Measurements from ENCODE around the gene DOCK2.

Gene DOCK2

GRCh38 chr5:169980418-169981053, 343.5 kb downstream of the DOCK2 start, which contains the start of gene INSYN2B:
Gene INSYN2B (minus strand): TSS chr5:169980495. CDS start chr5:169883898, 96,597 bp downstream.
- H3K36me3 ChIP-seq, result peaks cover 16 to 88% (median 31%) of the 10 kb centered on the region in 11 experiments
- H3K27ac ChIP-seq, result no peak within 1 kb of the TSS
- no peak within 1 kb of the TSS for H3K9ac ChIP-seq
- H3K4me1 ChIP-seq, result peaks cover 0 to 7% (median 0%) of the 10 kb centered on the region in 10 experiments; a peak in 1 of 20 replicates
- no peak within 1 kb of the TSS for H3K4me3 ChIP-seq
- no peaks in the 10 kb centered on the region for H3K27me3 ChIP-seq
- no peak for TF ChIP-seq Cebpa-rat (IDR thresholded peaks at IDR 0.05)
- no peak within 1 kb of the TSS for H3K4me2 ChIP-seq
- peaks cover 0 to 61% (median 0%) of the 10 kb centered on the region in 11 experiments; a peak in 7 of 22 replicates for H4K20me1 ChIP-seq
- no peaks in the 10 kb centered on the region for H3K9me3 ChIP-seq (replicated peaks in 1 of 11)

GRCh38 chr5:169988206-169988605, 351.1 kb downstream of the DOCK2 start:
- Histone ChIP-seq H3K9ac (no peak overlapping the region), H3K4me2 (no peak overlapping the region), H3K4me3 (no peak overlapping the region), H4K20me1 (peaks cover 0 to 11% (median 0%) of the 10 kb centered on the region in 11 experiments; a peak in 3 of 22 replicates), H3K9me3 (replicated peaks in 1 of 11) (no peaks in the 10 kb centered on the region), H3K27ac (no peak overlapping the region), H3K4me1 (no peaks in the 10 kb centered on the region), H3K27me3 (no peaks in the 10 kb centered on the region), H3K36me3 (peaks cover 55 to 100% (median 87%) of the 10 kb centered on the region in 11 experiments)
- no peak for TF ChIP-seq Cebpa-rat (IDR thresholded peaks at IDR 0.05)

DNA sequence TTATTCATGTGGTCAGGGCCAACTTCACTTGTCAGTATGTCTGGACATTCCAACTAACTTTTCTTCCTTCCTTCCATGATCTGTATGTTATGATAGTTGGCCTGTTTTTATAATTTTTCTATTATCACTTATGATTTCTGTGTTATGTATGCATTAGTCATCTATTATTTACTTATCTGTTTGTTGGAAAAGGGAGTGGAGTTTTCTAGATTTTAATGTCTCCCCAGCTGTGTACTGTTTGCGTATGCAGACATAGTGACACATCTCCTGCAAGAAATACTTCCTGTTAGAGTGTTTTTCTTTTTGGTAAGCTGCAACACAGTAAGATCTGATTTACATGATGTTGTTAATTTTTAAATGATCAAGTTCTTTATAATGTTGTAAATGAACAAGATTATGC, 351.9 kb downstream of the DOCK2 start:
- H3K9ac ChIP-seq, result no peak overlapping the region
- no peak overlapping the region for H3K4me3 ChIP-seq
- peaks cover 48 to 100% (median 84%) of the 10 kb centered on the region in 11 experiments for H3K36me3 ChIP-seq
- H4K20me1 ChIP-seq, result peaks cover 0 to 11% (median 0%) of the 10 kb centered on the region in 11 experiments; a peak in 3 of 22 replicates
- H3K4me1 ChIP-seq, result no peaks in the 10 kb centered on the region
- H3K9me3 ChIP-seq (replicated peaks in 1 of 11), result no peaks in the 10 kb centered on the region
- H3K27me3 ChIP-seq, result no peaks in the 10 kb centered on the region
- TF ChIP-seq Cebpa-rat (IDR thresholded peaks at IDR 0.05), result no peak
- H3K27ac ChIP-seq, result no peak overlapping the region
- H3K4me2 ChIP-seq, result no peak overlapping the region

GRCh38 chr5:169989365-169989764, 352.3 kb downstream of the DOCK2 start:
- Histone ChIP-seq H3K9me3 (replicated peaks in 1 of 11) (no peaks in the 10 kb centered on the region), H3K4me1 (no peaks in the 10 kb centered on the region), H3K27ac (no peak overlapping the region), H3K4me2 (no peak overlapping the region), H3K9ac (no peak overlapping the region), H3K36me3 (peaks cover 43 to 100% (median 80%) of the 10 kb centered on the region in 11 experiments), H3K4me3 (no peak overlapping the region), H4K20me1 (peaks cover 0 to 11% (median 0%) of the 10 kb centered on the region in 11 experiments; a peak in 3 of 22 replicates), H3K27me3 (no peaks in the 10 kb centered on the region)
- no peak for TF ChIP-seq Cebpa-rat (IDR thresholded peaks at IDR 0.05)

- H3K4me2 ChIP-seq, result no peak overlapping the region
- no peaks in the 10 kb centered on the region for H3K4me1 ChIP-seq
- H3K9me3 ChIP-seq (replicated peaks in 1 of 11), result no peaks in the 10 kb centered on the region
- H3K27ac ChIP-seq, result no peak overlapping the region
- H3K9ac ChIP-seq, result no peak overlapping the region
- peaks cover 0 to 11% (median 0%) of the 10 kb centered on the region in 11 experiments; a peak in 3 of 22 replicates for H4K20me1 ChIP-seq
- peaks cover 33 to 100% (median 77%) of the 10 kb centered on the region in 11 experiments for H3K36me3 ChIP-seq
- H3K4me3 ChIP-seq, result no peak overlapping the region
- TF ChIP-seq Cebpa-rat (IDR thresholded peaks at IDR 0.05), result no peak
- H3K27me3 ChIP-seq, result no peaks in the 10 kb centered on the region
Measured at GRCh38 chr5:169991115-169991869, 354.2 kb downstream of the DOCK2 start.

DNA sequence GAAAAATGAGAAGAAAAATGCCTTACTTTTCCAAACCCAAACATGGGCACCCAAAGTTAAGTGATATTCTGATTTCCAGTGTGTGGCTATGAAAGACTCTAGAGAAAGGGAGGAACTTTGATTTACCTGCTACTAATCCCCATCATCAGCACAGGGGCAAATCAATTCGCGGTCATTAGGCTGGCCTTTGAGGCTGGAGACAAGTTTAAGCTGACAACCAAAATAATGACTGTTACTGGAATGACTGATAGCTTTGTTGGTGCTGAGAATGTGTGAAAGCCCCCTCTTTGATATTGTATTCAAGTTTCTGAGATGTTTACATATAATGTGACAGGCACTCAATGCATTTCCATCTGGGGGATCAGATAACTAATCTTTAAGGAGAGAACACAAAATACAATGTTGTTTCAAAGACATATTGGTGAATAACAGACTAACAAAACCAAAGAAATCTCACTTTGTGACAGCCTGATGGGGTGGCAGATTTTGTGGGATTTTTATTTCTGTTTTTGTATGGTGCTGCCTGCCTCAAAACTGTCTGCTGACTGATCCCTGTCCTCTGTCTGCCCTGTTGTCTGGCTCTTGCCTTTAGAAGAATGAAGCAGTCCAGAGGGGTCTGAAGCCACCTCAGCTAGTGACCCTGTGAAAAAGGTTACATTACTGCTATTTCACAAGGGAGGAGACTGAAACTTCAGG, 355.9 kb downstream of the DOCK2 start:
- TF ChIP-seq Cebpa-rat (IDR thresholded peaks at IDR 0.05), result no peak
- Histone ChIP-seq H3K36me3 (peaks cover 21 to 97% (median 71%) of the 10 kb centered on the region in 11 experiments), H3K27ac (no peak overlapping the region)

GRCh38 chr5:169993485-169993790, 356.4 kb downstream of the DOCK2 start:
- no peak for TF ChIP-seq Cebpa-rat (IDR thresholded peaks at IDR 0.05)
- Histone ChIP-seq H3K36me3 (peaks cover 21 to 97% (median 71%) of the 10 kb centered on the region in 11 experiments), H3K4me1 (no peaks in the 10 kb centered on the region), H3K9ac (no peak overlapping the region), H3K27ac (no peak overlapping the region), H3K4me2 (no peak overlapping the region), H3K4me3 (no peak overlapping the region), H4K20me1 (peaks cover 0 to 11% (median 0%) of the 10 kb centered on the region in 11 experiments; a peak in 3 of 22 replicates), H3K9me3 (replicated peaks in 1 of 11) (no peaks in the 10 kb centered on the region), H3K27me3 (no peaks in the 10 kb centered on the region)

More for the DNA sequence above, 355.9 kb downstream of the DOCK2 start:
- Histone ChIP-seq H3K27me3 (no peaks in the 10 kb centered on the region), H3K9me3 (replicated peaks in 1 of 11) (no peaks in the 10 kb centered on the region), H3K4me2 (no peak overlapping the region), H3K9ac (no peak overlapping the region), H3K4me3 (no peak overlapping the region), H4K20me1 (peaks cover 0 to 11% (median 0%) of the 10 kb centered on the region in 11 experiments; a peak in 3 of 22 replicates), H3K4me1 (no peaks in the 10 kb centered on the region)

DNA sequence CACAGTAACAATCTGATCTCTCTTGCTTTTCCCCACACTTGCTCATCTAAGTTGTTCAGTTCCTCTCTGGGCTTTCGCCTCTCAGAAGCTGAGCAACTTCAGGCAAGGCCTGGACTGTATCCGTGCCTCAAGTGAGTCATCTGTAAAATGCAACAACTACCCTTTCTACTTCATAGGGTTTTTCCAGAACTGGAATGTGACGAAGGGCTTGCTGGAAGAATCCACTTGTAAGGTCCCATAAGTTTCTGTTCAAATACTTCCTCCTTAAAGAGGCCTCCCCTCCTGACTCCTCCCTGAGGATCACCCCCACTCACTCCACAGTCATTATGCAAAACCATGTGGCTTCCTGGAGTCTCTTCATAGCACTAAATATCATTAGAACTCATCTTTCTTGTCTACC, 360.7 kb downstream of the DOCK2 start:
- Histone ChIP-seq H3K27me3 (no peaks in the 10 kb centered on the region), H4K20me1 (no peaks in the 10 kb centered on the region), H3K27ac (no peak overlapping the region), H3K9me3 (replicated peaks in 1 of 11) (no peaks in the 10 kb centered on the region), H3K9ac (no peak overlapping the region), H3K4me1 (no peaks in the 10 kb centered on the region), H3K4me2 (no peak overlapping the region), H3K4me3 (no peak overlapping the region), H3K36me3 (peaks cover 14 to 97% (median 63%) of the 10 kb centered on the region in 11 experiments)
- TF ChIP-seq Cebpa-rat (IDR thresholded peaks at IDR 0.05), result no peak

DNA sequence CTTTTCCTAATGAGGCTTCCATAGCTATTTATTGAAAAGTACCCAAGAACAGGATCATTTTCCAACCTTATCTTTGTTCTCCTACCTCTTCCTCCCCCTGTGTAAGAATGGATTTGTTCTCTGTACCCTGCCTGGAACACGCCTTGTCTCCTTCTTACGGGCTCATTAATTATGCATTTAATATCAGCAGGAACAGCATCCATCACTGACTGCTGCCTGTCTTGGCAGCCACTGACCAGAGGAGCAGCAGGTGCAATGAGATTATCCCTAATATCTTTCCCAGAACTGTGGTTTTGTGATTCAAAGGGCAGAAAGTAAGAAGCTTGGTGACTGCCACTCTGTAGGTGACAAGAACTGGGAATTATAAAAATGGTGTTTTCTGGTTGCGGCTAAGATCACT, 362.5 kb downstream of the DOCK2 start:
- Histone ChIP-seq H3K9ac (no peak overlapping the region), H3K4me2 (no peak overlapping the region), H3K36me3 (peaks cover 14 to 92% (median 69%) of the 10 kb centered on the region in 11 experiments), H4K20me1 (no peaks in the 10 kb centered on the region), H3K4me1 (no peaks in the 10 kb centered on the region), H3K4me3 (no peak overlapping the region), H3K27ac (no peak overlapping the region), H3K27me3 (no peaks in the 10 kb centered on the region), H3K9me3 (replicated peaks in 1 of 11) (peaks cover 0 to 4% (median 0%) of the 10 kb centered on the region in 11 experiments; a peak in 1 of 22 replicates)
- no peak for TF ChIP-seq Cebpa-rat (IDR thresholded peaks at IDR 0.05)
